NCI-H1930 (cell line): ENCODE data around the gene NHS.

ENCODE experiments used
- DNase-seq, 2 experiments: peaks; one replicate each; lab custom pipeline; 2025; lab: John Stamatoyannopoulos, UW

NHS gene

DNA sequence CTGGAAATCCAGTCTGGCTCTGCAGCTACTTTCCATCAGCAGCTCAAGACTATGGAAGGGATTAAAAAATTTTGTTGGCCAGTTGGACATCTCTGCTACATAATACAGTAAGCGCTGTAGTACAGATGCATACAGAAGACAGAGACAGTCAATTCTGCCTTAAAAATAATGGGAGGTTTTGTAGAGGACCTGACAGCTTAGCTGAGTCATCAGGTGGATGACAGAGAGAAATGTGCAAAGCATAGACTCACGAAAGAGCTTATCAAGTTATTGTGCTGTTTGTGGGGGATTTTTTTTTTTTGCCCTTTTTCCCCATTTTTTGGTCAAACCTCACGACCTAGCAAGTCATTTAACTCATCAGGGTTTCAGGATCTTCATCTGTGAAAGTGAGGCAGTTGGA lies 213.3 kb downstream of the NHS start:
- no peak for DNase-seq

DNA sequence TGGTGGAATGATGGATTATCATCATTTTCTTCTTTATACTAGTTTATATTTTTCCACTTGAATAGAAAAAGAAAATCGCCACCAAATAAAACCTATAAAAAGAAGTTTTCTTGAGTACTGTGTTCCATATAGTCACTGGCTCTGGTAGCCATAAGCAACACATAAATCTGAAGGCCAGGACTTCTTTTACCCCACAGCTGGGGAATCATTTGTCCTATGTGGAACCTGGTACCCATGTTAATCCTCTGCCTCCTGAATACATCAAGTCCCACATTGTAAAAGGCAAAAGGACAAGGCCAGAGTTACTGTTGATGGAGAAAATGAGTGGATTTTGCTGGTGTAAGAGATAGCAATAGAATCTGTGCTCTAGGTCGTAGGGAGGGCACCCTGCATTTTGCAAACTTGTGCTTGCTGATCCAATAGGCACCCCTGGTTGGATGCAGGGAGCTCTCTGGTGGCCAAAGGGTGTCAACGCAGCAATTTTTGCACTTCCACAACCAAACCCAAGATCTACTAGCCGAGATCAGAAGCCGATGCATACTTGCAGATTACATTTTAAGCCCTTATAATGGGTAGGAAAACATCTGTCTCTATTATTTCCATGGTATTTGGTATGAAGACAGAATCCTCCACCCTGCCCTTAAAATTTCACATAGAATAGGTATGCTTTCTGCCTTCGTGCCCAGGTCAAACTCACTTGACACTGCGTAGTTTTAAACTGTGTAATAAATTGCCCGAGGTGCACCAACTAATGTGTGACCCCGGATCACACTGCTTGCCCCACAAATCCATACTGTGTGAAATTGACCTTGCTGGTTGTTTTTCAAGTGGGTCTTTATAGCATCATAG lies 216.1 kb downstream of the NHS start:
- peak; percentile 20 to 51 for DNase-seq

GRCh38 chrX:17591741-17592110 lies 216.7 kb downstream of the NHS start:
- DNase-seq, result no peak

GRCh38 chrX:17592117-17592516 lies 217.1 kb downstream of the NHS start:
- DNase-seq, result no peak

- DNase-seq, result no peak
Measured at GRCh38 chrX:17594693-17595092, 219.7 kb downstream of the NHS start.

DNA sequence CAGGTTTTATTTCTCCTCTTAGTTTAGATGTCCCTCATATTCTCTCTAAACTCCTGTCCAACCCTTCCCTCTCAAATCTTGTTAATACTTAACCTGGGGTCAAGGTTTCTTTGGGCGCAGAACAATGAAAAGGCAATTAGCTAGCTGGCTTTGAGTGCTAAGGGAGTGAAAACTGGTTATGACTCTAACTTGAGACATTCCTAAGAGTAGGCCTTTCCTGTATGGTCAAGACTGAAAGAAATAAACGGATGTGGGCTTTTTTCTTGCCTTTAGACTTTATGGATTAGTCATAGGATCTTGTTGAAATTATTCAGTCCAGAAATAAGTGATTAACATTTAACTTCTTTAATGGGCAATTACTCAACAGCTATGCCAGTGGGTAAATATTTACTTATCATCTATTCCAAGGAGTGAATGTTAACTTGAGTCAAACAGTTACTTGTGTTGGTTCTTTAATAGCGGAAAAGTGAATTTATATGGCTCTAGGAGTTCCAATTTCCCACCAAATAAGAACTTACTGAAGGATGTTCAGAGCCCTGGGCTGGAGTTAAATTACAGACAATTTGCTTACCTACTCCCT lies 220.5 kb downstream of the NHS start:
- no peak for DNase-seq

- DNase-seq, result no peak
Measured at GRCh38 chrX:17596061-17596460, 221.1 kb downstream of the NHS start.

DNA sequence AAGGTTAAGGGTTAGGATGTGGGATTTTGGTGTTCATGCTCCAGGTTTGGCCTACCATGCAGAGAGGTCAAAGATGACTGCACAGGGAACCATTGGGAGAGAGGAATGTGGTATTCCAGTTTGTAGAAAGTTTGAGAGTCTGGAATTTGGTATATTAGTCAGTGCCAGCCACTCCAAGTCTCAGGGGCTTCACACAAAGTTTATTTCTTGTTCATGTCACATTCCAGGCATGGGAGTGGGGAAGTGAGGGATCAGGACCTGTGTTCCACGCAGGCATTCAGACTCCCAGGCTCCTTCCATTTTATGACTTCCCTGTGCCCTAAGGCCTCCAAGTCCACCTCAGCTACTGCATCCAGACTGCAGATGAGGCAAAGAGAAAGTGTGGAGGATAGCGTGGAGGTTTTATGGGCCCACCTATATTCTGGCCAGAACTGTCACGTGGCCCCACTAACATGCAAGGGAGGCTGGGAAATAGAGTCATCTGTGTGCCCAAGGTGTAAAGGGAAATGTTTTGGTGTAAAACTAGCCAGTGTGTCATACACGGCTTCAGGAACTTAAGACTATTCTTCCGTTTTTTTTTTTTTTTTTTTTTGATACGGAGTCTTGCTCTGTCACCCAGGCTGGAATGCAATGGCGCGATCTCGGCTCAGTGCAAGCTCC lies 221.7 kb downstream of the NHS start:
- DNase-seq, result no peak

DNA sequence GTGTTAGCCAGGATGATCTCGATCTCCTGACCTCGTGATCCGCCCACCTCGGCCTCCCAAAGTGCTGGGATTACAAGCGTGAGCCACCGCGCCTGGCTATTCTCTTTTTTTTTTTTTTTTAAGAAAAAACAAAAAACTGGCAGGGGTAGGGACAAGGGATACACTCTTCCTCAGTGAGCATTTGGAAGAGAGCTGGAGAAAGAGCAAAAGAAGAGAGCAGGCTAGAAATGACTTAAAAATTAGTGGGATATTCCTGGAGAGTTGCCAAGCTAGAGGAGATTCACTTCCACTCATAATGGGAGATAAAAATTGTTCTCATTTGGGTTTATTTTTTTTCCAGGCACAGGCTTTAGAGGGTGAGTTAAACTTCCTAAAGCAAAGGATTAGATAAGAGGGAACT lies 222.3 kb downstream of the NHS start:
- no peak for DNase-seq

DNA sequence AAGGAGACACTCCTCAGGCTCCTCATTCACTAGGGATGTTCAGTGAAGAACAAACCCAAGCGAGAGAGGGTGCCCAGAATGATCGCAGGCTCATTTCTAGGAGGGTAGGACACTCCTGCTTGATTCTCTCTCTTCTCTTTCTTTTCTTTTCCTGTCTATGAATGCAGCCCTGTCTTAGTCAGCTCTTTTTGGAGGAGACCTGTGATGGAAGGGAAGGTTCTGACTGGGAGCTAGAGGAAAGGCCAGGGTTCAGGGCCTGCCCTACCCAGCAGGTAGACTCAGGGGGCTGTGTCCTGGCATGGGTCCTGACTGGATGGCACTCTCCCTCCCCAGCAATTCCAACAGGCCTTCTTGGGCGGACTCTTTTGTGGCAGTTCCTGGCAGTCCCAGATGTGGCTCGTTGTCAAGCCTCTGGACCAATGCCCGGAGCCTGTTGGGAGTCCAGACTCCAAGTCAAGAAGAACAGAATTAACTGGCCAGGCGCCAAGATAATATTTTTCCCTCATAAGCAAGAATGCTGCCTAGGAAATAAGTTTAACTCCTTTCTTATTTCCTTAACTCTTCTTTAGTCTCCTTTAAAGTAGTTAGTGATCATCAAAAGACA lies 222.9 kb downstream of the NHS start:
- peak in 1 of 2 experiments; percentile 20 for DNase-seq

GRCh38 chrX:17601441-17602200 lies 226.6 kb downstream of the NHS start:
- no peak for DNase-seq

- DNase-seq, result no peak
Measured at GRCh38 chrX:17602245-17602644, 227.2 kb downstream of the NHS start.

DNA sequence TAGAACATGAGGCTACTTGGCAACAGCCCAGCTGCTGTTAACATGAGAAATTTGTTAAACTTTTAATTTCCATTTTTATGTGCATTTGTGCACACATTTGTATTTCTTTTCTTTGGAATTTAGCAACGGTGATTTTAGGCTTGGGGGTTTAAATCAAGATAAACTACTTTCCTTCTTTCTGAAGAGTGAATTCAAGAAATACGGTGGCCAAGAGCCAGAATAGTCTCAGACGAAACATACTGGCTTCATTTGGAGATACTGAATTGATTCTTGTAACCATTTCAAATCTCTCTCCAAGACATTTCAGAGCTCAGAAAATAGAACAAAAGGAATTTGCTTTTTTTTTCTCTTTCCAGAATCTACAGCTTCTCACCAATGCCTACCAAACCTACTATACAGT lies 228.2 kb downstream of the NHS start:
- DNase-seq, result no peak

GRCh38 chrX:17605676-17606075 lies 230.7 kb downstream of the NHS start:
- DNase-seq, result no peak

DNA sequence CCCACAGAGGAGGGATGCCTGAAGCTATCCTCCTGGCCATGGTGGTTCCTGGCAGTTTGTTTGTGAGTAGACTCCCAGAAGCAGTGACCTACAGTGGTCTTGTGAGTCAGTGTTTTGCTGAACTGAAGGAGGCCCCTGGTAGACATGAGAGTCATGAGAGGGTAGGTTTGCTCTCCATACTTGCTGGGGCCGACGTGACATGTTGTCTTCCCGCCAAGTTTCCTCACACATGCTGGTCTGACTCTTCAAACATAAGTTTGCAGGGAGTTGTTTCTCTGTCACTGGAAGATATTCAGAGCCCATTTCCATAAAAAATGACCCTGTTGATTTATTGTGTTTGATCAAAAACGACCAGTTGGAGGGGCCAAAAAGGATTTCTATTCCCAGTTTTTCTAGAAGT lies 231.2 kb downstream of the NHS start:
- DNase-seq, result no peak

- peak; percentile 21 to 32 for DNase-seq
Measured at GRCh38 chrX:17608888-17609287, 233.9 kb downstream of the NHS start.

GRCh38 chrX:17610788-17611187 lies 235.8 kb downstream of the NHS start:
- DNase-seq, result no peak

DNA sequence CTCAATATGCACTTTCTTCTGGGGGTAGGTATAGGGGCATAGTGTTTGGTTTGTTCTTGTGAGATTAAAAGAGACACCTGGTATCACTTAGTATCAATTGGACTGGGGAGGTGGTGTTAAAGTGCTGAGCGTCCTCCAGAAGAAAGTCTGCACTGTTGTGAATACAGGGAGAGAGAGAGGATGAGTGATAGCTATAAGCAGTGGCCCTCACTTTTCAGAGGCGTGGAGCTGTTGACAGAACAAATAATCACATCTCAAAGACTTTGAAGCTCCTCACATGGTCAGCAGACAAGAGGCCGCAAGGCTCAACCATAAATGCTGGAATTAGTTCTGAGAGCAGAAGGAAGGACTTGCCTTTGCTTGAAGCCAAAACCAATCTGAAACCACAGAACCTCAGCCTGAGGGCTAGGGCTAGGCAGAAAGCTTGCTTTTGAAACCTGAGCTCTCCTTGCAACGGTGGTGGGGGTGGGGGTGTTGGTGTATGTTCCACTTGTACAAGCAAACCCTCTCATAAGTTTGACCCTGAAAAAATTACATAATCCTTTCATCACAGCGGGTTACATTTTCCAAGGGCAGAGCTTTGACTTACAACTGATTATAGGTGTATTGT lies 239.1 kb downstream of the NHS start:
- peak in 1 of 2 experiments; percentile 8 for DNase-seq

DNA sequence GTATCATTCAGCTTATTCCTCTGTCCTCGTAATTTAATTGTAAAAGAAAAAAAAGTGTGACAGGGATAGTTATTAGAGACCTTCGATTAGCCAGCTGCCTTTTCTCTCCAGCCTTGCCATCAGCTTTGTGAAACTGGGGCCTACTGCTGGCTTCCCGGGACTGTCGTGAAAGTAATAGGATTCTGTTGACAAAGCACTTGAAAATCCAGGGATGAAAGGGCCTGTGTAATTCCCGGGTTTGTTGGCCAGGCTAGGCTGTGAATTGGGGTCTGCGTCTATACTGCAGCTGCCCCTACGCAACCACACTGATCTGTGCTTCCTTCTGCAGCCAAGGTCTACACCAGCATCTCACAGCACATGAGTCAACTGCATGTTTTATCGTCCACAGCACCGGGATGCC lies 241.9 kb downstream of the NHS start:
- peak; percentile 65 to 69 for DNase-seq

DNA sequence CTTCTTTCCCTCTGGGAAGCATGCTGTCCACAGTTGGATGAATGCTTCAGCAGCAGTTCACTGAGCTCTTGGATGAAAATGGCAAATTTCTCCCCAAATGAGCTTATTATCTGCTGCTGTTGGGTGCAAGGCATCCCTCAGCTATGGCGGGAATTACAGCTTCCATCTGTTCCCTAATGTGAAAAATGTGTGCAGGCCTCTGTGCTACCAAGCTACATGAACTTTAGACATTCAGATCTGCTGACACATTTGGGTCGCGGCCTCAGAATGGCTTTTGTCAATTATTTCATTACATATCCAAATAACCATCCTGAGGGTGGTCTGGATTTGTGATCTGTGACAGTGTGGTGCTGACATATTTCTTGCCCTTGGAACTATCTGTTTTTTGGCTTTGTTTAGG lies 242.8 kb downstream of the NHS start:
- DNase-seq, result no peak

GRCh38 chrX:17621566-17622270 lies 246.7 kb downstream of the NHS start:
- no peak for DNase-seq
